ENCODE measurements around the gene TMEM116. TPM values are rescaled to one million over a fixed set of nuclear protein-coding genes. Genes with fewer than 3 reads are reported as not detected.
"Not testable (repeated sequence)": the region's sequence is repeated elsewhere in the genome, so short reads cannot be mapped to it uniquely, and the experiment has no call there.

Gene TMEM116
- total RNA-seq, 1 donor from 2014 or later = 3.4 TPM

GRCh38 chr12:112009596-112009995, 3.4 kb downstream of the TMEM116 start:
- DNase-seq (ENCODE audit: low read depth in 2 of 2) = not testable (repeated sequence)

DNA sequence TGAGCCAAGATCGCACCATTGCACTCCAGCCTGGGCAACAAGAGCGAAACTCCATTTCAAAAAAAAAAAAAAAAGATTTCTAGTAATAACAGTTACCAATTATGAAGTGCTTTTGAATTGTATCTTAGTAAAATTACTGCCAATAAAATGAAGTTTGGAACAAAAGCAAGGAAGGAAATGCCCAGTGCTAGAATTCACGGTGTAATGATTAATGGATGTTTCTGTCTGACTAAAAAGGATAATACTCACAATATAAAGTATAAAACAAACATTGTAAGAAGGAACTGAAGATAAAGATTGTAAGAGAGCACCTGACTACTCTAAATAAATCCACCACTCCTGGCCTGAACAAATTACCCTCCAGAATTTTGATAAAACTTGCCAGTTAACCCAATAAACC, 4.0 kb downstream of the TMEM116 start:
- DNase-seq (ENCODE audit: low read depth in 2 of 2) = peak; percentile 45 to 57

- no peak for DNase-seq (ENCODE audit: low read depth in 2 of 2)
Observed at GRCh38 chr12:112007945-112008344, 5.0 kb downstream of the TMEM116 start.

GRCh38 chr12:112005419-112006395, 7.3 kb downstream of the TMEM116 start:
- DNase-seq (ENCODE audit: low read depth in 2 of 2) = no peak

GRCh38 chr12:112004041-112004440, 8.9 kb downstream of the TMEM116 start:
- DNase-seq (ENCODE audit: low read depth in 2 of 2) = no peak

DNA sequence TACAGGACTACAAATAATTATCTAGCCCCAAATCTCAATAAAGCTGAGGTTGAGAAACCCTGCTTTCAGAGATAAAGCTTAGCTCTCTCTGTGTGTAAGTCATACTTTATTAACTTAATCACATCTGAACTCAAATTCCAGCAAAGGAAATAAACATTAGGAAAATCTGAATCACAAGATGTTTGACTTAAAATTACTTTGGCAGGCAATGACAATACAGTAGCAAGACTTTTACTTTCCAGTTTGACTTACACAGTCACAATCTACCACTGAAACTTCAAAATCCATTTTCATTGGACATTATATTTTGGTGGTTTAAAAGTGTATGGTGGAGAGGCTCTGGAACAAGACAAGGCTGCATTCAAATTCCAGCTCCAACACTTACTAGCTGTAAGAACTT, 11.4 kb downstream of the TMEM116 start:
- no peak for DNase-seq (ENCODE audit: low read depth in 2 of 2)

- DNase-seq (ENCODE audit: low read depth in 2 of 2) = no peak
Observed at GRCh38 chr12:112000820-112001219, 12.1 kb downstream of the TMEM116 start.

GRCh38 chr12:111999129-111999528, 13.8 kb downstream of the TMEM116 start:
- not testable (repeated sequence) for DNase-seq (ENCODE audit: low read depth in 2 of 2)

GRCh38 chr12:111998015-111998414, 14.9 kb downstream of the TMEM116 start:
- DNase-seq (ENCODE audit: low read depth in 2 of 2) = no peak

GRCh38 chr12:111997300-111997699, 15.7 kb downstream of the TMEM116 start:
- no peak for DNase-seq (ENCODE audit: low read depth in 2 of 2)

DNA sequence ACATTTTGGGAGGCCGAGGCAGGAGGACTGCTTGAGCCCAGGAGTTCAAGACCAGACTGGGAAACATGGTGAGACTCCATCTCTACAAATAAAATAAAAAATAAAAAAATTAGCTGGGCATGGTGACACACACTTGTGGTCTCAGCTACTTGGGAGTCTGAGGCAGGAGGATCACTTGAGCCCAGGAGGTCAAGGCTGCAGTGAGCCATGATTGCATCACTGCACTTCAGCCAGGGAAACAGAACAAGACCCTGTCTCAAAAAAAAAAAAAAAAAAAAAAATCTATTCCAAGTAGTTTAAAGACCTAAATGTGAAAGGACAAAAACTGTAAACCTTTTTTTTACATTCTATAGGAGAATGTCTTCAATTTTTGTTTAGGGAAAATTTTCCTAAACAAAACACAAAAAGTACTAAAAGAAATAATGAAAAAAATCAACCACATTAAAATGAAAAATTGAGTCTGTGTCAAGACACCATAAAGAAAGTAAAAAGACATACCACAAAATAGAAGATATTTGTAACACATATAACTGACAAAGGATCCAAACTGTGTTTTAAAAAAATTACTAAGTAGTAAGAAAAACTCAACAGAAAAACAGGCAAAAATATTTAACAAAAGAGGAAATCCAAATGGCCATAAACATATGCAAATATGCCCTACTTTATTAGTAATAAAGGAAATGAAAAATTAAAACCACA, 17.0 kb downstream of the TMEM116 start:
- no peak for DNase-seq (ENCODE audit: low read depth in 2 of 2)

- DNase-seq (ENCODE audit: low read depth in 2 of 2) = not testable (repeated sequence)
Observed at GRCh38 chr12:111994211-111995111, 18.5 kb downstream of the TMEM116 start.

DNA sequence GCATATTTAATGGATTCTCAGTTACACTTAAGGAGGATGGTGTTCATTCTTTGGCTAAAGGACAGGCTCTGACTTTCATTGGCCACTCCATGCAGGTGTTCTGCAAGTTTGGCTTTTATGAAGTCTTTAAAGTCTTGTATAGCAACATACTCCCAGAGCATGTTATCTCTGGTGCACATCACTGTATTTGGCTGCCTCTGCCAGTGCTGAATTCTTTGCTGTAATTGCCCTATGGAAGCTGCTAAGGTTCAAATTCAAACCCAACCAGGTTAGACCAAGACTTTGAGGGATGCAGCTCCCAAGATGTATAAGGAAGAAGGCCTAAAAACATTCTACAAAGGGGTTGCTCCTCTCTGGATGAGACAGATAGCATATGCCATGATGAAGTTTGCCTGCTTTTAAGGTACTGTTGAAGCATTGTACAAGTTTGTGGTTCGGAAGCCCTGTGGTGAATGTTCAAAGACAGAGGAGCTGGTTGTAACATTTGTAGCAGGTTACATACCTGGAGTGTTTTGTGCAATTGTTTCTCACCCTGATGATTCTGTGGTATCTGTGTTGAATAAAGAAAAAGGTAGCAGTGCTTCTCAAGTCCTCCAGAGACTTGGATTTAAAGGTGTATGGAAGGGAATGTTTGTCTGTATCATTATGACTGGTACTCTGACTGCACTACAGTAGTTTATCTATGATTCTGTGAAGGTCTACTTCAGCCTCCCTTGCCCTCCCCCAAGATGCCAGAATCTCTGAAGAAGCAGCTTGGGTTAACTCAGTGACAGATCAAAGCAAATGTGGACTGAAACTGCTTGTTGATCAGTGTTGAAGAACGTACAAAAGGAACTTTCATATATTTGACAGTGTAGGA, 19.4 kb downstream of the TMEM116 start:
- DNase-seq (ENCODE audit: low read depth in 2 of 2) = no peak

- DNase-seq (ENCODE audit: low read depth in 2 of 2) = no peak
Observed at GRCh38 chr12:111992464-111992863, 20.5 kb downstream of the TMEM116 start.

DNA sequence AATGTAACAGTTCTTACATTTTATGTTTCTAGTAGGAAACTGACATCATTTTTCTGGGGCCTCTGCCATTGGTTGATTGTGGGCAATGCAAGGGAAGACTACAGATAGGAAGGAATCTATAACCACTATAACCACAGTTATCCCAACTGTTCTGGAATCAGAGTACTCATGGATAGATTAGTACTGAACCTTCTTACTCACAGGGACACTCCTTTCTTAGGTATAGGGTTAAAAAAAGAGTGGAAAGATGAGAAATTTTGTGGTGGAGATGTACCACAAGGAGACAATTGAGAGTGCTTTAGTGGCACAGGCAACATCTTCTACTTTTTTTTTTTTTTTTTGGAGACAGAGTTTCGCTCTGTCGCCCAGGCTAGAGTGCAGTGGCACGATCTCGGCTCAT, 21.0 kb downstream of the TMEM116 start:
- DNase-seq (ENCODE audit: low read depth in 2 of 2) = no peak

DNA sequence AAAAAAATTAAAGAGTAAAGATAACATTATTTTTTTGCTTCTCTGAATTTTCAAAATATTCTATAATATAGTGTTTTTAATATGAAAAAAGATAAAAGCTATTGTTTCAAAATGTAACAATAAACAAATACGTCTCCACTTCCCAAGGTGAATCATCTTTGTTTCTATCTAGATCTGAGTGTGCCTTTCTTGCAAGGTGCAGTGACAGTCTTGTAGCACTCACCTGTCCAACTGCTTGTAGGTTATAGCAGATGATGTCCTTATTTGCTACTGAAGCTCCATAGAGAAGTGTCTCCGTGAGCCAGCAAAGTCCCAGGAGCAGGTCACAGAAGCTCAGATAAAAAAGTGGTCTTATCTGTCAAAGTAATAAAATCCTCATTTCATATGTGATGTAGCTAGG, 21.4 kb downstream of the TMEM116 start:
- DNase-seq (ENCODE audit: low read depth in 2 of 2) = no peak

GRCh38 chr12:111984820-111985219, 28.1 kb downstream of the TMEM116 start:
- no peak for DNase-seq (ENCODE audit: low read depth in 2 of 2)

DNA sequence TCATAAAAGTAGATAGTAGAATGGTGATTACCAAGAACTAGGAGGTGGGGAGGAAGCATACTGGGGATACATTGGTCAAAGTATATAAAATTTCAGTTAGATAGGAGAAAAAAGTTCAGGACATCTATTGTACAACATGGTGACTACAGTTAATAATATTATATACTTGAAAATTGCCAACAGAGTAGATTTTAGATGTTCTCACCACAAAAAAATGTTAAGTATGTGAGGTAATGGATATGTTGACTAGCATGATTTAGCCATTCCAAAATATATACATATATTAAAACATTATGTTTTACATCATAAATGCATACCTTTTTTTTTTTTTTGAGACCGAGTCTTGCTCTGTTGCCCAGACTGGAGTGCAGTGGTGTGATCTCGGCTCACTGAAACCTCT, 31.0 kb downstream of the TMEM116 start:
- no peak for DNase-seq (ENCODE audit: low read depth in 2 of 2)

- no peak for DNase-seq (ENCODE audit: low read depth in 2 of 2)
Observed at GRCh38 chr12:111980598-111980997, 32.4 kb downstream of the TMEM116 start.

GRCh38 chr12:111978545-111978944, 34.4 kb downstream of the TMEM116 start:
- no peak for DNase-seq (ENCODE audit: low read depth in 2 of 2)

DNA sequence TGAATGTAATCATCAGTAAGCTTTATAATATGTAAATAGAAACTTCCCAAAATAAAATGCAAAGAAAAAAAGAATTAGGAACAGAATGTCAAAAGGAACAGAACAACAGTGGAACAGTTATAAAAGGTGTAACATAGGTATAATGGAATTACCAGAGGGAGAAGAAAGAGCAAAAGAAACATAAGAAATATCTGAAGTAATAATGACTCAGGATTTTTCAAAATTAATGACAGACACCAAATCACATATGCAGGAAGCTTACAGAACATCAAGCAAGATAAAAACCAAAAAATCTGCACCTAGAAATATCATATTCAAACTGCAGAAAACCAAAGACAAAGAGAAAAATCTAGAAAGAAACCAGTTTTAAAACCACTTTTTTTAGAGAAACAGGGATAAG, 36.1 kb downstream of the TMEM116 start:
- no peak for DNase-seq (ENCODE audit: low read depth in 2 of 2)

Data from lung microvascular endothelial cell (primary cell).